IPS DF 4.7 (cell line): ENCODE data around the gene CHRNA5.

Experiments
- DNase-seq: peaks from one replicate; pipeline ENCODE4 v3.0.0-alpha.2; 2013; ENCODE audit warnings: low spot score; ENCODE audit errors: extremely low read depth

CHRNA5 gene

GRCh38 chr15:78620021-78620526 is 54.8 kb downstream of the CHRNA5 start:
- DNase-seq, result no peak

DNA sequence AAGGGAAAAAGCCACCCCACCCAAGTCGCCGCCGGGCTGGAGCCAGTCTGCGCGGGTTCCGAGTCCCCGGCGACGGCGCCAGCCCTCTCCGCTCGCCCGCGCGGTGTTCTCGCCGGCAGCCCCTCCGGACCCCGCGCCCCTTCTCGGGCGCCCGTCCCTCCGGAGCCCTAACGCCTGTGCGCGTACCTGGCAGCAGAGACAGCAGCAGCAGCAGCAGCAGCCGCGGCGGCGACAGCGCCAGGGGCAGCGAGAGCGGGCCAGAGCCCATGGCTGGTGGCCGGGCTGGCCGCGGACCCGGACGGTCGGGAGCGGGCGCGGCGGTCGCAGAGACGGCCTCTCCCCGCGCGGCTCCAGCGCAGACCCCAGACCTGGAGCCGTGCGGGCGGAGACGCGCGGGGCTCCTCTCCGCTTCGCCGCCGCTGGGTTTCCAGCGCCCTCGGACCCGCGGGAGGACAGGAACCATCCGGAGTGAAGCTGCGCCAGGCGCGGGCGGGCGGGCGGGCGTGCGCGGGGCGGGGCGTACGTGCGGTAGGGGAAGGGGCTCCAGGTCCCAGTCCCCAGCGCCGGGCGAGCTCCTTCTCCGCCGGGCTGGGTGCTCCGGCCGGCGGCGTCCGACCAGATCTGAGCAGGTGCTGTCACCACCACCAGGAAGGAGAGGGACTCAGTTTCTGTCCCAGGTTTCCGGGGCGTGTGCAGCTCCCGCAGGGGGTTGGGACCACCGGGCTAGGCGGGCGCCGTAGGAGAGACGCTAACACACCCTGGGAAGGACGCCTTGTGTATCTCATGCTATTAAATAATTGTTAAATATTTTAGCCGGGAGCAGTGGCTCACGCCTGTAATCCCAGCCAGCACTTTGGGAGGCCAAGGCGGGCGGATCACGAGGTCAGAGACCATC is 55.5 kb downstream of the CHRNA5 start, which contains the start of gene CHRNA3:
Gene CHRNA3, minus strand, starts transcription at position 470 of the 895 bp plus-strand sequence. Its CDS starts 202 bp downstream, at position 268.
- no peak for DNase-seq

- DNase-seq, result no peak
Observed at GRCh38 chr15:78621810-78622402, 56.6 kb downstream of the CHRNA5 start.

GRCh38 chr15:78623786-78624497 is 58.6 kb downstream of the CHRNA5 start:
- DNase-seq, result no peak

- no peak for DNase-seq
Observed at GRCh38 chr15:78624651-78625590, 59.6 kb downstream of the CHRNA5 start.

GRCh38 chr15:78625606-78626280 is 60.4 kb downstream of the CHRNA5 start:
- DNase-seq, result no peak

DNA sequence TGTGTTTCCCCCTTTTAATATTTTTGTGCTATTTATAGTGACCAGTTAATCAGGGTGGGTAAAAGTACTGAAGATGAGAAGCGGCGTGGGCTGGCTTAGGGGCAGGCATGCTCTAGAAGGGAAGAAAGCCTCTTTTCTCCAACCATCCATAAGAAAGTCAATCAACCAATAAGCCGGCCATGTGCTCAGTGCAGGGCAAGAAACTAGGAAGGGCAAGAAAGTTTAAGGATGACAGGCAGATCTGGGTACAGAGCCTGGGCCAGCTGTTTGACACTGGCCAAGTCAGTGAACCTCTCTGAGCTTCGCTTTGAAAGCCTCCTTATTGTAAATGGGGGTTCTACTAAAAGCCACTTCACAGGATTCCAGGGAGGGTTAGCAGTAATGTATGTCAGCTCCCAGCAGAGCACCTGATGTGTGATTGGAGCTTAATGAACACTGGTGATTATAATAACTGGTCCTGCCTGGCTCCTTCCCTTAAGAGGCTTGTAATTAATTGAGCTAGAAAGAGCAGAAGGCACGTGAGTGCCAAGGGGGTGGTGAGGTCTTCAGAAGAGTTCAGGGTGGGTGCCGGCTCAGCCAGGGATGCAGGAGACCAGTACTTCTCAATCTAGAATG is 61.2 kb downstream of the CHRNA5 start:
- DNase-seq, result no peak

DNA sequence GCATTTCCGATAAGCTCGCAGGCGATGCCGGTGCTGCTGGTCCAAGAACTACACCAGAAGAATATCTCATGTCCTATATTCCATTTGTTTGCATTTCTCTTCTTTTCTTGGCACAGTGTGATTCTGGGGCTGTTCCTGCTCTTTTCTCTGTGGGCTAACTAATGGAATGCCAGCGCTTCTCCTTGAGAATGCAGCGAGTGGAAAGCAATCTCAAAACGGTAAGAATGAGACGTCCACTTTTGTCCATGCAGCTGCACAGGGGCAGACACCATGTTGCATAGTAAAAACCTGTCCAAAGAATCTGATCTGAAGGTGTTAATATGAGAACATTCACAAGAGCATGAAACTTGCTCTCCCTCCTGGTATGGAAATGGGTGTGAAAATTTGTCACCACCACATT is 62.0 kb downstream of the CHRNA5 start:
- DNase-seq, result no peak

- DNase-seq, result no peak
Observed at GRCh38 chr15:78628227-78628626, 62.9 kb downstream of the CHRNA5 start.

GRCh38 chr15:78629031-78629715 is 63.9 kb downstream of the CHRNA5 start:
- no peak for DNase-seq

DNA sequence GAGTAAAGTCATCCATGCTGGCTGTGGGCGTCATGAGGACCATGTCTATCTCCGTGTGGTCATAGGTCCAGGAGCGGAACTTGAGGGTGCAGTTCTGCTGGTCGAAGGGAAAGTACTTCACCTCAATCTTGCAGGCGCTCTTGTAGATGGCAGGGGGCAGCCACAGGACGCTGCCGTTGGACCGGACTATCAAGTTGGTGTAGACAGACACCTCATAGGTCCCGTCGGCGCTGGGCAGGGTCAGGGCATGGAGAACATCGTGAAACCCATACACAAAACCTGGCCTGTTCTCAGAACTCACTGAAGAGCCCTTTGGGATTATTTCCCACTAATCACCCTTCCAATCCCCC is 64.4 kb downstream of the CHRNA5 start:
- DNase-seq, result no peak

DNA sequence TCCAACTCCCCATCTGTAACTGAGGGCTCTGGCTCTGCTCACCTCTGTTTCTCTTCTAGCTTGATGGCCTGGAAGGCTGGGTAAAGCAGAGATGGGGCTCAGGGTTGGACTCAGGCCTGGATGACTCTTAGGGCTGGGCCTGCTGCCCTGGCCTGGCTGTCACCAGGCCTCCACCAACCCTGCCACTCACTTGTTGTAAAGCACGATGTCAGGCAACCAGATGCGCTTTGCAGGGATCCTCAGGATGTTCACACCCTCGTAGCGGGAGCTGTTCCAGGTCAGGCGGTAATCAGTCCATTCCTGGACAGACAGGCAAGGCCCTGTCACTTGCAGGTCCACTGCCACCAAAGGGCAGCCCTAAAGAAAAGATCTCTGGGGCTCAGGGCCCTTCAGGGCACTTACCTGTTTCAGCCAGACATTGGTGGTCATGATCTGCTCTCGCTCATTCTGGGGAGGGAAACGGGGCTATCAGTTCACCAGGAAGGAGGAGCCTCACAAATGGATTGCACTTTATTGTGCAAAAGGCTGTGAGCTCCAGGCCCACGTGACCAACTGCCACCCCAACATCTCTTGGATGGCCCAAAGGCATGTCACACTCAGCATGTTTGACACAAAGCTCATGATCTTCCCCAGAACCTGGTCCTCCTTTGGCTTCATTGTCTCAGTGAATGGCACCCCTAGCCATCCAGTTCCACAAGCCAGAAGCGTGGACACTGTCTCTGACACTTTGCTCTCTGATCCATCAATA is 65.7 kb downstream of the CHRNA5 start:
- no peak for DNase-seq

- no peak for DNase-seq
Observed at GRCh38 chr15:78633348-78633747, 68.0 kb downstream of the CHRNA5 start.

GRCh38 chr15:78634210-78635145 is 69.2 kb downstream of the CHRNA5 start:
- no peak for DNase-seq

DNA sequence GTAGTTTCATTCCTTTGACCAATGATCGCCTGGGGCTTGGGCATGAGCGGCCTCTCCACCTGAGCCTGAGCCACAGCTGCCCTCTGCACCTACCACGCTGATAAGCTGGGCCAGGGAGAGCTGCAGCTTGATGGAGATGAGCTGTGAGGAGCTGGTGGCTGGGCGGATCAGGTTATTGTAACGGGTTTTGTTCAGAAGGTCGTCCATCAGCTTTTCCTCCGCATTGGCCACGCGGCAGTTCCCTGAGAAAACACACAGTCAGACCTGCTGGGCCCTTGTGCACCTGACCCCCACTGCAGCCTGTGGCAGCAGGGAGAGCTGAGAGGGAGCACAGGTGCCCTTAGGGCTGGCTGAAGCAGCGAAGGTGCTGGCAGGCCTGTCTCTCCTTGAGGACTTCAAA is 70.0 kb downstream of the CHRNA5 start:
- no peak for DNase-seq

DNA sequence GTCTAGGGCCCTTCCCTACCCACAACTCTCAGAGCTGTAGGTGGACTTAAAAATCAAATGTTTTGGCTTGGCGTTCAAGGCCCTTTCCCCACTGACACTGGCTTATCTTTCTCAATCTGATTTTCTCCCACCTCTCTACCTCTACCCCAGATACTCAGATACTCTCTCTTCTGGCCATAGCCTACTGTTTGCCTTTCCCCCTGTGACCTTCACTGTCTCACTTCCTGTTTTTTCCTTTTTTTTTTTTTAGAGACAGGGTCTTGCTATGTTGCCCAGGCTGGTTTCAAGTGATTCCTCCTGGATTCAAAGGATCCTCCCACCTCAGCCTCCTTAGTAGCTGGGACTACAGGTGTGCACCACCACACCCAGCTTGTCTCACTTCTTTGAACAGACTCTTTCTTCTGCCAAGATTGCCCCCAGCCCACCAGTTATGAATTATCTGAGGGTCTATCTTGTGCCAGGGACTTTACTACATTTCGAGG is 71.1 kb downstream of the CHRNA5 start:
- no peak for DNase-seq

GRCh38 chr15:78637776-78638435 is 72.6 kb downstream of the CHRNA5 start:
- no peak for DNase-seq
